Measurements from ENCODE around the gene IMPA2. TPM values are rescaled to one million over a fixed set of nuclear protein-coding genes. Genes with fewer than 3 reads are reported as not detected.

The IMPA2 gene
- total RNA-seq, 1 donor from 2014 or later, result 31.8 TPM

- no peak for DNase-seq (ENCODE audit: low spot score)
These were observed 6.2 kb downstream of the IMPA2 start for GRCh38 chr18:11987527-11987926.

GRCh38 chr18:11989174-11989573 is 7.9 kb downstream of the IMPA2 start:
- DNase-seq (ENCODE audit: low spot score), result no peak

GRCh38 chr18:11989966-11990380 is 8.7 kb downstream of the IMPA2 start:
- no peak for DNase-seq (ENCODE audit: low spot score)

- no peak for DNase-seq (ENCODE audit: low spot score)
These were observed 9.2 kb downstream of the IMPA2 start for GRCh38 chr18:11990539-11990938.

- DNase-seq (ENCODE audit: low spot score), result no peak
These were observed 9.9 kb downstream of the IMPA2 start for GRCh38 chr18:11991021-11991795.

GRCh38 chr18:11992096-11992790 is 10.9 kb downstream of the IMPA2 start:
- DNase-seq (ENCODE audit: low spot score), result no peak

GRCh38 chr18:11993264-11993916 is 12.1 kb downstream of the IMPA2 start:
- no peak for DNase-seq (ENCODE audit: low spot score)

- no peak for DNase-seq (ENCODE audit: low spot score)
These were observed 13.0 kb downstream of the IMPA2 start for GRCh38 chr18:11994336-11994702.

- no peak for DNase-seq (ENCODE audit: low spot score)
These were observed 13.6 kb downstream of the IMPA2 start for GRCh38 chr18:11994703-11995444.

- DNase-seq (ENCODE audit: low spot score), result no peak
These were observed 14.3 kb downstream of the IMPA2 start for GRCh38 chr18:11995445-11996189.

- no peak for DNase-seq (ENCODE audit: low spot score)
These were observed 15.0 kb downstream of the IMPA2 start for GRCh38 chr18:11996190-11996754.

GRCh38 chr18:11996907-11997306 is 15.6 kb downstream of the IMPA2 start:
- DNase-seq (ENCODE audit: low spot score), result no peak

GRCh38 chr18:11997466-11997865 is 16.2 kb downstream of the IMPA2 start:
- no peak for DNase-seq (ENCODE audit: low spot score)

- DNase-seq (ENCODE audit: low spot score), result no peak
These were observed 16.9 kb downstream of the IMPA2 start for GRCh38 chr18:11998193-11998592.

- DNase-seq (ENCODE audit: low spot score), result no peak
These were observed 18.1 kb downstream of the IMPA2 start for GRCh38 chr18:11999429-11999828.

- no peak for DNase-seq (ENCODE audit: low spot score)
These were observed 18.9 kb downstream of the IMPA2 start for GRCh38 chr18:12000072-12000659.

GRCh38 chr18:12001421-12001820 is 20.1 kb downstream of the IMPA2 start:
- DNase-seq (ENCODE audit: low spot score), result no peak

GRCh38 chr18:12003894-12004293 is 22.6 kb downstream of the IMPA2 start:
- no peak for DNase-seq (ENCODE audit: low spot score)

- DNase-seq (ENCODE audit: low spot score), result no peak
These were observed 24.5 kb downstream of the IMPA2 start for GRCh38 chr18:12005538-12006487.
